ENCODE results near the gene PSKH1. TPM values are rescaled to one million over a fixed set of nuclear protein-coding genes. Genes with fewer than 3 reads are reported as not detected.
A peak's percentile ranks its signal among the peaks of the same experiment; 100 is the strongest.

Gene PSKH1
- total and polyA plus RNA-seq, 9 of the 15 experiments (the other 6 are each of a cell fraction or from before 2014, with no cell fraction given) = 0.96 to 20.9 (median 9.4) TPM

DNA sequence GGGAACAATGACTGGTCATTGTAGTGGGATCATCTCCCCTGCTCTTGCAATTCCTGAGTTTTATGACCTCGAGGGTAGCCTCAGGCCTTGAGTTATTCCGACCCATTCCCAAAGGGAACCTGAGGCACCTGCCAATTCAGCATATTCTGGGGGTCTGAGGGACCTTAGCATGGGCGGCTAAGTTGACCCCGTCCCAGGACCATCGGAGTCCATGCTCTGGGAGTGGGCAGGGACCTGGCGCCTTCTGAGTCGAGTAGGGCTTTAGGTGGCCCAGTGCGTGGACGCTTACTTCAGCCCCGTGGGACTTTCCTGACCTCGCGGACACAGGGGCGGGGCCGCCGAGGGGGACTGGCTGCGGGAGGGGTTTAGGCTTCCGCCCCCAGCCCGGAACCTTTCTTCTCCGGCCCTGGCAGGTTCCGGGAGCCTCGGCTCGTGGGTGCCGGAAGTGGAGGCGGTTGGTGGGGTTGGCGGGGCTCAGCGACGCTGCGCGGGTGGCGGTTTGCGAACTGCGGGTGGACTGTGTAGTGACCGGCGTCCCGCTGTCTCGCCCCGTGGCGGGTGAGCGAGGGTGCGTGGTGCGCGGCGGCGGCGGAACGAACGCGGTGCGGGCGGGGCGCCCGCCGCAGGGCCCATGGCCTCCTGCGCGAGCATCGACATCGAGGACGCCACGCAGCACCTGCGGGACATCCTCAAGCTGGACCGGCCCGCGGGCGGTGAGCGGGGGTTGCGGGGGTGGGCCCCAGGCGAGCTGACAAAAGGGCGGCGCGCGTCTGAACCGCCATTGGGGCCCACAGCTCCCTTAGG lies 20.2 kb upstream of the PSKH1 start, which contains the start of gene EDC4 (continued):
- TF ChIP-seq, protein P1, sequence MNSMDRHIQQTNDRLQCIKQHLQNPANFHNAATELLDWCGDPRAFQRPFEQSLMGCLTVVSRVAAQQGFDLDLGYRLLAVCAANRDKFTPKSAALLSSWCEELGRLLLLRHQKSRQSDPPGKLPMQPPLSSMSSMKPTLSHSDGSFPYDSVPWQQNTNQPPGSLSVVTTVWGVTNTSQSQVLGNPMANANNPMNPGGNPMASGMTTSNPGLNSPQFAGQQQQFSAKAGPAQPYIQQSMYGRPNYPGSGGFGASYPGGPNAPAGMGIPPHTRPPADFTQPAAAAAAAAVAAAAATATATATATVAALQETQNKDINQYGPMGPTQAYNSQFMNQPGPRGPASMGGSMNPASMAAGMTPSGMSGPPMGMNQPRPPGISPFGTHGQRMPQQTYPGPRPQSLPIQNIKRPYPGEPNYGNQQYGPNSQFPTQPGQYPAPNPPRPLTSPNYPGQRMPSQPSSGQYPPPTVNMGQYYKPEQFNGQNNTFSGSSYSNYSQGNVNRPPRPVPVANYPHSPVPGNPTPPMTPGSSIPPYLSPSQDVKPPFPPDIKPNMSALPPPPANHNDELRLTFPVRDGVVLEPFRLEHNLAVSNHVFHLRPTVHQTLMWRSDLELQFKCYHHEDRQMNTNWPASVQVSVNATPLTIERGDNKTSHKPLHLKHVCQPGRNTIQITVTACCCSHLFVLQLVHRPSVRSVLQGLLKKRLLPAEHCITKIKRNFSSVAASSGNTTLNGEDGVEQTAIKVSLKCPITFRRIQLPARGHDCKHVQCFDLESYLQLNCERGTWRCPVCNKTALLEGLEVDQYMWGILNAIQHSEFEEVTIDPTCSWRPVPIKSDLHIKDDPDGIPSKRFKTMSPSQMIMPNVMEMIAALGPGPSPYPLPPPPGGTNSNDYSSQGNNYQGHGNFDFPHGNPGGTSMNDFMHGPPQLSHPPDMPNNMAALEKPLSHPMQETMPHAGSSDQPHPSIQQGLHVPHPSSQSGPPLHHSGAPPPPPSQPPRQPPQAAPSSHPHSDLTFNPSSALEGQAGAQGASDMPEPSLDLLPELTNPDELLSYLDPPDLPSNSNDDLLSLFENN (IDR thresholded peaks at IDR 0.05; ENCODE audit: low read depth in 2 of 2, low read length in 2 of 2) = peak in 1 of 2 experiments; percentile 83; a peak in 2 of 4 replicates
- TF ChIP-seq ZNF133 (CRISPR knock-in tag; IDR thresholded peaks at IDR 0.05) (no peak), FOXA3 (CRISPR knock-in tag; conservative IDR thresholded peaks at IDR 0.05 in 1 of 2, IDR thresholded peaks at IDR 0.05 in 1 of 2) (peak; percentile 3 to 49; a peak in 2 of 4 replicates), PTTG1 (tag; IDR thresholded peaks at IDR 0.05; ENCODE audit: low read depth) (no peak), RBM17 (IDR thresholded peaks at IDR 0.05; ENCODE audit: borderline replicate concordance, low read depth, low read length) (no peak), DIDO1 (tag; IDR thresholded peaks at IDR 0.05; ENCODE audit: low read depth) (peak; percentile 75), SIN3A (IDR thresholded peaks at IDR 0.05; ENCODE audit: borderline replicate concordance in 2 of 2, control insufficient read depth in 1 of 2, low read depth in 2 of 2, low read length in 2 of 2) (peak; percentile 83 to 94; a peak in 3 of 4 replicates), ZNF140 (CRISPR knock-in tag; IDR thresholded peaks at IDR 0.05) (no peak), NFIX (CRISPR knock-in tag; IDR thresholded peaks at IDR 0.05; ENCODE audit: low read depth) (no peak), ELF2 (CRISPR knock-in tag; IDR thresholded peaks at IDR 0.05) (peak; percentile 77; the same call in 1 of the 2 replicates), ZNF134 (CRISPR knock-in tag; conservative IDR thresholded peaks at IDR 0.05) (no peak), ZNF668 (CRISPR knock-in tag; IDR thresholded peaks at IDR 0.05) (no peak), ZNF12 (CRISPR knock-in tag; IDR thresholded peaks at IDR 0.05) (peak; percentile 52; the same call in 1 of the 2 replicates), MTA3 (IDR thresholded peaks at IDR 0.05; ENCODE audit: borderline replicate concordance) (peak; percentile 76; the same call in 1 of the 2 replicates), NR0B1 (IDR thresholded peaks at IDR 0.05; ENCODE audit: partially characterized antibody) (no peak), BDP1 (IDR thresholded peaks at IDR 0.05; ENCODE audit: insufficient read depth, insufficient read length) (no peak), PCBP2 (IDR thresholded peaks at IDR 0.05; ENCODE audit: low read depth, low read length, poor library complexity, severe bottlenecking) (no peak)
- TF ChIP-seq, protein P2, sequence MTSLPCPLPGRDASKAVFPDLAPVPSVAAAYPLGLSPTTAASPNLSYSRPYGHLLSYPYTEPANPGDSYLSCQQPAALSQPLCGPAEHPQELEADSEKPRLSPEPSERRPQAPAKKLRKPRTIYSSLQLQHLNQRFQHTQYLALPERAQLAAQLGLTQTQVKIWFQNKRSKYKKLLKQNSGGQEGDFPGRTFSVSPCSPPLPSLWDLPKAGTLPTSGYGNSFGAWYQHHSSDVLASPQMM (CRISPR knock-in tag; IDR thresholded peaks at IDR 0.05) = no peak
- TF ChIP-seq, protein P3, sequence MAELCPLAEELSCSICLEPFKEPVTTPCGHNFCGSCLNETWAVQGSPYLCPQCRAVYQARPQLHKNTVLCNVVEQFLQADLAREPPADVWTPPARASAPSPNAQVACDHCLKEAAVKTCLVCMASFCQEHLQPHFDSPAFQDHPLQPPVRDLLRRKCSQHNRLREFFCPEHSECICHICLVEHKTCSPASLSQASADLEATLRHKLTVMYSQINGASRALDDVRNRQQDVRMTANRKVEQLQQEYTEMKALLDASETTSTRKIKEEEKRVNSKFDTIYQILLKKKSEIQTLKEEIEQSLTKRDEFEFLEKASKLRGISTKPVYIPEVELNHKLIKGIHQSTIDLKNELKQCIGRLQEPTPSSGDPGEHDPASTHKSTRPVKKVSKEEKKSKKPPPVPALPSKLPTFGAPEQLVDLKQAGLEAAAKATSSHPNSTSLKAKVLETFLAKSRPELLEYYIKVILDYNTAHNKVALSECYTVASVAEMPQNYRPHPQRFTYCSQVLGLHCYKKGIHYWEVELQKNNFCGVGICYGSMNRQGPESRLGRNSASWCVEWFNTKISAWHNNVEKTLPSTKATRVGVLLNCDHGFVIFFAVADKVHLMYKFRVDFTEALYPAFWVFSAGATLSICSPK (IDR thresholded peaks at IDR 0.05; ENCODE audit: borderline replicate concordance) = no peak
